K562 (cell line): ENCODE data around the gene OR52E4. TPM values are rescaled to one million over a fixed set of nuclear protein-coding genes. Genes with fewer than 3 reads are reported as not detected.

Experiments
- ATAC-seq: fragments of 200-7000 bp; cut with Tn5 transposase; 3 replicates; pipeline ENCODE4 v1.9.1; 2020; ENCODE audit warnings: moderate library complexity
- BruUV-seq: library from RNA; stranded (reverse); fragments of 400-500 nt; replicated peaks from 2 replicates; lab custom pipeline; 2021; lab: Mats Ljungman, UMichigan
- CTCF ChIA-PET: fragments of 300-600 bp; formaldehyde crosslinking; extraction: SDS; loops from one replicate; lab custom pipeline; 2021; ENCODE audit warnings: low intra/inter-chr PET ratio; lab: Yijun Ruan, JAX
- POLR2A ChIA-PET: fragments of 300-600, 350-650 bp; sonication (Branson Sonifier 250); formaldehyde crosslinking; extraction: SDS; loops from one replicate; lab custom pipeline; 2021; ENCODE audit warnings: antibody characterized with exemption, inconsistent platforms; lab: Yijun Ruan, JAX
- DNase-seq, 4 experiments: peaks; one replicate each; pipeline versions ENCODE4 v3.0.0 to v3.0.0-alpha.2; 2011 to 2018; ENCODE audit warnings: low spot score in 3 of 4, mixed read lengths in 3 of 4; ENCODE audit errors: extremely low read depth in 1 of 4
- FAIRE-seq: peaks from 2 replicates; lab custom pipeline; 2011; peaks lifted over from hg19 to GRCh38; lab: Jason Lieb, UNC
- H2AFZ ChIP-seq: 2 replicates; pipeline ENCODE4 v1.6.0; 2011; ENCODE audit warnings: low read depth, low read length, control low read depth, inconsistent platforms
- H3K27ac ChIP-seq: fragments of 200-600 bp; 3 replicates; pipeline ENCODE4 v1.8.0; 2011; ENCODE audit warnings: low read depth, mild to moderate bottlenecking, control low read depth, inconsistent platforms, low read length, moderate library complexity, mixed read lengths; ENCODE audit errors: extremely low read depth
- H3K27me3 ChIP-seq, 2 experiments: fragments of 300-600 bp in 1 of 2; 2 replicates in 1 of 2; 3 replicates in 1 of 2; pipeline versions ENCODE4 v1.6.0 to v1.8.0; 2011; ENCODE audit warnings: inconsistent platforms in 2 of 2, low read length in 2 of 2, mild to moderate bottlenecking in 1 of 2, mixed read lengths in 1 of 2, moderate library complexity in 1 of 2; ENCODE audit not compliant: control insufficient read depth in 2 of 2, insufficient read depth in 2 of 2
- H3K36me3 ChIP-seq: fragments of 300-600 bp; 3 replicates; pipeline ENCODE4 v1.8.0; 2011; ENCODE audit warnings: mild to moderate bottlenecking, low read length, inconsistent platforms; ENCODE audit not compliant: control insufficient read depth, insufficient read depth
- H3K4me1 ChIP-seq, 2 experiments: fragments of 200-600 bp in 1 of 2; replicated peaks in 1 of 2; 2 replicates in 1 of 2; 3 replicates in 1 of 2; pipeline versions ENCODE4 v1.5.1 to v1.8.0; 2011; ENCODE audit warnings: inconsistent platforms in 2 of 2, low read length in 2 of 2, mild to moderate bottlenecking in 1 of 2, mixed read lengths in 1 of 2, moderate library complexity in 1 of 2; ENCODE audit not compliant: control insufficient read depth in 2 of 2, insufficient read depth in 2 of 2
- H3K4me2 ChIP-seq: 2 replicates; pipeline ENCODE4 v1.6.1; 2011; ENCODE audit warnings: low read length, control low read depth, inconsistent platforms, mixed read lengths; ENCODE audit not compliant: insufficient read depth
- H3K4me3 ChIP-seq: fragments of 200-600 bp; sonication (generic), shearing (Covaris generic); 2 replicates; pipeline ENCODE4 v1.5.1; 2016; ENCODE audit warnings: control low read depth, inconsistent platforms
- H3K79me2 ChIP-seq: fragments of 200-600 bp; 3 replicates; pipeline ENCODE4 v1.8.0; 2011; ENCODE audit warnings: low read length, inconsistent platforms; ENCODE audit not compliant: control insufficient read depth, insufficient read depth
- H3K9ac ChIP-seq, 2 experiments: 2 replicates each; pipeline versions ENCODE4 v1.6.0 to v1.6.1; 2011; ENCODE audit warnings: low read depth in 2 of 2, low read length in 2 of 2, control low read depth in 1 of 2, inconsistent platforms in 1 of 2, mild to moderate bottlenecking in 1 of 2, mixed read lengths in 1 of 2; ENCODE audit not compliant: insufficient read depth in 1 of 2
- H3K9me1 ChIP-seq: one replicate; pipeline ENCODE4 v1.6.0; 2011; ENCODE audit warnings: inconsistent platforms, mild to moderate bottlenecking, low read length, moderate library complexity; ENCODE audit not compliant: control insufficient read depth, insufficient read depth
- H3K9me3 ChIP-seq: replicated peaks from 2 replicates; pipeline ENCODE4 v1.5.1; 2011; ENCODE audit warnings: low read depth, low read length, inconsistent platforms; ENCODE audit not compliant: control insufficient read depth, insufficient read depth
- H4K20me1 ChIP-seq: replicated peaks from 2 replicates; pipeline ENCODE4 v1.6.1; 2011; ENCODE audit warnings: low read length, inconsistent platforms, mixed read lengths; ENCODE audit not compliant: control insufficient read depth, insufficient read depth
- HDAC1 ChIP-seq, 2 experiments: fragments of 450-650 bp; IDR thresholded peaks; 2 replicates each; pipeline ENCODE4 v1.6.1; 2016 to 2017; ENCODE audit warnings: inconsistent platforms in 1 of 2, mild to moderate bottlenecking in 1 of 2, moderate library complexity in 1 of 2
- HSF4 ChIP-seq: fragments of 250-450 bp; sonication (Bioruptor Pico); IDR thresholded peaks from 2 replicates; pipeline ENCODE4 v2.1.2; 2022; ENCODE audit warnings: mild to moderate bottlenecking, moderate library complexity, borderline replicate concordance
- NR4A1 ChIP-seq, 2 experiments: fragments of 250-450 bp in 1 of 2; fragments of 450-650 bp in 1 of 2; sonication (Bioruptor Pico) in 1 of 2; IDR thresholded peaks; 2 replicates each; pipeline versions ENCODE4 v1.4.0 to v1.6.1; 2016 to 2020; ENCODE audit warnings: mild to moderate bottlenecking in 2 of 2, missing compliant biosample characterization in 1 of 2, missing genetic modification characterization in 1 of 2, moderate library complexity in 1 of 2
- RBM34 ChIP-seq: fragments of 200-400 bp; formaldehyde crosslinking; IDR thresholded peaks from 2 replicates; pipeline ENCODE4 v1.6.1; 2018; ENCODE audit warnings: low read length, borderline replicate concordance; ENCODE audit not compliant: insufficient read depth
- SMC3 ChIP-seq: conservative IDR thresholded peaks from 2 replicates; pipeline ENCODE4 v1.6.1; 2011; ENCODE audit warnings: low read depth, low read length, improper control_type of control experiment; ENCODE audit not compliant: insufficient read depth
- SRF ChIP-seq, 2 experiments: fragments of 250-450, 450-650 bp in 1 of 2; sonication (Bioruptor Pico) in 1 of 2; sonication (generic) in 1 of 2; formaldehyde crosslinking; IDR thresholded peaks; 2 replicates each; pipeline versions ENCODE4 v1.5.0 to v1.5.1; 2020 to 2022; ENCODE audit warnings: mild to moderate bottlenecking in 1 of 2, missing genetic modification reagents in 1 of 2
- TGIF2 ChIP-seq: sonication (generic); formaldehyde crosslinking; IDR thresholded peaks from 2 replicates; pipeline ENCODE4 v1.8.1; 2022; ENCODE audit warnings: mild to moderate bottlenecking, missing genetic modification reagents, moderate library complexity
- ZBTB17 ChIP-seq: fragments of 450-650 bp; formaldehyde crosslinking; IDR thresholded peaks from 2 replicates; pipeline ENCODE4 v1.4.0; 2020; ENCODE audit warnings: mild to moderate bottlenecking
- WGBS: fragments of 100-300 bp; shearing (Covaris generic); methylation state at CpG from one replicate; pipeline ENCODE4 v1.1.6; 2016; ENCODE audit warnings: low coverage, mixed read lengths; ENCODE audit not compliant: insufficient coverage; ENCODE audit errors: missing lambda C conversion rate; 5-methylcytosine and 5-hydroxymethylcytosine counted together
- in situ Hi-C: fragments of 300-500 bp; cut with MboI; formaldehyde crosslinking; loops from 4 replicates; pipeline ENCODE4 v1.15.0; 2018; ENCODE audit warnings: inconsistent platforms, mixed read lengths
- intact Hi-C: fragments of 100-400 bp; cut with micrococcal nuclease; formaldehyde crosslinking; loops from 2 replicates; pipeline ENCODE4 v1.14.2; 2022
- polyA plus RNA-seq, 8 experiments: library from polyadenylated mRNA; depleted of rRNA in 4 of 8; stranded (reverse) in 5 of 8; unstranded in 3 of 8; fragments of >200 nt; fragmentation: Nextera tagmentation in 2 of 8; fragmentation: Illumina TruSeq in 1 of 8; extraction: Ambion mirVana in 2 of 8; extraction: Trizol in 1 of 8; gene quantifications; 2 replicates each; pipeline versions ENCODE4 v1.2.1 to v1.2.3, GENCODE V29; 2011 to 2014; ENCODE audit warnings: inconsistent platforms in 1 of 8, missing spikeins in 1 of 8
- total RNA-seq, 7 experiments: library from RNA; depleted of rRNA in 6 of 7; stranded (reverse); fragments of >200 nt in 6 of 7; fragmentation: Illumina TruSeq in 2 of 7; extraction: Trizol in 2 of 7; gene quantifications; 2 replicates each; pipeline versions ENCODE4 v1.2.1 to v1.2.3, GENCODE V29; 2011 to 2021; ENCODE audit warnings: low replicate concordance in 1 of 7
- TF ChIP-seq, protein P1 (sequence below): fragments of 250-450 bp; sonication (Bioruptor Pico); IDR thresholded peaks from 2 replicates; pipeline ENCODE4 v1.5.0; 2021

Gene OR52E4
- total and polyA plus RNA-seq, 9 of the 15 experiments (the other 6 are each of a cell fraction or from before 2014, with no cell fraction given): not detected

- Histone ChIP-seq H3K27ac (no peak overlapping the region), H3K4me2 (no peak overlapping the region), H3K9me1 (no peaks in the 10 kb centered on the region), H3K27me3 (no peaks in the 10 kb centered on the region; a peak in 1 of 5 replicates), H3K4me1 (no peaks in the 10 kb centered on the region), H3K4me3 (no peak overlapping the region), H3K9ac (no peak overlapping the region), H4K20me1 (no peaks in the 10 kb centered on the region), H2AFZ (no peak overlapping the region), H3K79me2 (no peaks in the 10 kb centered on the region), H3K36me3 (no peaks in the 10 kb centered on the region), H3K9me3 (no peaks in the 10 kb centered on the region)
- no peak for ATAC-seq
- WGBS: 0% methylated on average over 1 of the region's 1 CpG
- no TSS peak for BruUV-seq
- CTCF ChIA-PET: no interaction called here
- no peak for DNase-seq
- in situ Hi-C loops: loop anchor here (10.0 kb wide), 1 partner anchor 283 kb away; no protein-coding TSS in a partner anchor
- POLR2A ChIA-PET: interaction anchor here (0.6 kb wide), 1 partner anchor 165 kb away, joined by 3 read pairs; no protein-coding TSS in a partner anchor
- TF ChIP-seq TGIF2 (CRISPR knock-in tag) (no peak), RBM34 (no peak), SRF (CRISPR knock-in tag; IDR thresholded peaks at IDR 0.05) (no peak), ZBTB17 (CRISPR knock-in tag) (no peak), NR4A1 (CRISPR knock-in tag; IDR thresholded peaks at IDR 0.05) (no peak), NR4A1 (tag; IDR thresholded peaks at IDR 0.05) (no peak), SMC3 (no peak), HSF4 (CRISPR knock-in tag) (no peak), HDAC1 (IDR thresholded peaks at IDR 0.05) (no peak)
- TF ChIP-seq, protein P1, sequence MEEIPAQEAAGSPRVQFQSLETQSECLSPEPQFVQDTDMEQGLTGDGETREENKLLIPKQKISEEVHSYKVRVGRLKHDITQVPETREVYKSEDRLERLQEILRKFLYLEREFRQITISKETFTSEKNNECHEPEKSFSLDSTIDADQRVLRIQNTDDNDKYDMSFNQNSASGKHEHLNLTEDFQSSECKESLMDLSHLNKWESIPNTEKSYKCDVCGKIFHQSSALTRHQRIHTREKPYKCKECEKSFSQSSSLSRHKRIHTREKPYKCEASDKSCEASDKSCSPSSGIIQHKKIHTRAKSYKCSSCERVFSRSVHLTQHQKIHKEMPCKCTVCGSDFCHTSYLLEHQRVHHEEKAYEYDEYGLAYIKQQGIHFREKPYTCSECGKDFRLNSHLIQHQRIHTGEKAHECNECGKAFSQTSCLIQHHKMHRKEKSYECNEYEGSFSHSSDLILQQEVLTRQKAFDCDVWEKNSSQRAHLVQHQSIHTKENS: no peak
- FAIRE-seq: no peak
- intact Hi-C loops: no loop called here
These were observed 7.2 kb downstream of the OR52E4 start for GRCh38 chr11:5887661-5888060.
